ENCODE measurements around the gene AGBL1.
"Not testable (repeated sequence)": the region's sequence is repeated elsewhere in the genome, so short reads cannot be mapped to it uniquely, and the experiment has no call there.

Gene AGBL1

GRCh38 chr15:86411916-86412315, 332.2 kb downstream of the AGBL1 start:
- DNase-seq = no peak

GRCh38 chr15:86413191-86413590, 333.5 kb downstream of the AGBL1 start:
- no peak for DNase-seq

- no peak for DNase-seq
Observed at GRCh38 chr15:86425746-86426145, 346.1 kb downstream of the AGBL1 start.

GRCh38 chr15:86432861-86433260, 353.2 kb downstream of the AGBL1 start:
- no peak for DNase-seq

- DNase-seq = no peak
Observed at GRCh38 chr15:86433983-86434382, 354.3 kb downstream of the AGBL1 start.

- DNase-seq = no peak
Observed at GRCh38 chr15:86439614-86440013, 359.9 kb downstream of the AGBL1 start.

- no peak for DNase-seq
Observed at GRCh38 chr15:86444527-86444926, 364.9 kb downstream of the AGBL1 start.

GRCh38 chr15:86445579-86446252, 366.0 kb downstream of the AGBL1 start:
- DNase-seq = no peak

GRCh38 chr15:86446253-86446640, 366.6 kb downstream of the AGBL1 start:
- no peak for DNase-seq

- DNase-seq = not testable (repeated sequence)
Observed at GRCh38 chr15:86465470-86466039, 385.9 kb downstream of the AGBL1 start.

- no peak for DNase-seq
Observed at GRCh38 chr15:86481720-86482119, 402.0 kb downstream of the AGBL1 start.

- no peak for DNase-seq
Observed at GRCh38 chr15:86483936-86484335, 404.3 kb downstream of the AGBL1 start.

GRCh38 chr15:86488046-86488445, 408.4 kb downstream of the AGBL1 start:
- DNase-seq = no peak

- DNase-seq = no peak
Observed at GRCh38 chr15:86489981-86490380, 410.3 kb downstream of the AGBL1 start.

- DNase-seq = no peak
Observed at GRCh38 chr15:86491118-86491517, 411.4 kb downstream of the AGBL1 start.

- no peak for DNase-seq
Observed at GRCh38 chr15:86493884-86494283, 414.2 kb downstream of the AGBL1 start.

GRCh38 chr15:86494475-86494874, 414.8 kb downstream of the AGBL1 start:
- no peak for DNase-seq

- DNase-seq = no peak
Observed at GRCh38 chr15:86502301-86502700, 422.6 kb downstream of the AGBL1 start.

- DNase-seq = no peak
Observed at GRCh38 chr15:86505951-86506350, 426.3 kb downstream of the AGBL1 start.

- no peak for DNase-seq
Observed at GRCh38 chr15:86506401-86506800, 426.7 kb downstream of the AGBL1 start.

GRCh38 chr15:86515625-86516024, 436.0 kb downstream of the AGBL1 start:
- DNase-seq = no peak

- no peak for DNase-seq
Observed at GRCh38 chr15:86522721-86523120, 443.1 kb downstream of the AGBL1 start.

- peak; percentile 59 for DNase-seq
Observed at GRCh38 chr15:86526938-86527690, 447.4 kb downstream of the AGBL1 start.

GRCh38 chr15:86528094-86528493, 448.4 kb downstream of the AGBL1 start:
- DNase-seq = not testable (repeated sequence)
